Dedifferentiated amniotic fluid mesenchymal stem cell (primary cell): ENCODE measurements around the gene SERGEF.
A peak's percentile ranks its signal among the peaks of the same experiment; 100 is the strongest.

Source experiments
- DNase-seq: peaks from one replicate; pipeline ENCODE4 v3.0.0-alpha.2; 2016; ENCODE audit errors: extremely low spot score

Gene SERGEF

DNA sequence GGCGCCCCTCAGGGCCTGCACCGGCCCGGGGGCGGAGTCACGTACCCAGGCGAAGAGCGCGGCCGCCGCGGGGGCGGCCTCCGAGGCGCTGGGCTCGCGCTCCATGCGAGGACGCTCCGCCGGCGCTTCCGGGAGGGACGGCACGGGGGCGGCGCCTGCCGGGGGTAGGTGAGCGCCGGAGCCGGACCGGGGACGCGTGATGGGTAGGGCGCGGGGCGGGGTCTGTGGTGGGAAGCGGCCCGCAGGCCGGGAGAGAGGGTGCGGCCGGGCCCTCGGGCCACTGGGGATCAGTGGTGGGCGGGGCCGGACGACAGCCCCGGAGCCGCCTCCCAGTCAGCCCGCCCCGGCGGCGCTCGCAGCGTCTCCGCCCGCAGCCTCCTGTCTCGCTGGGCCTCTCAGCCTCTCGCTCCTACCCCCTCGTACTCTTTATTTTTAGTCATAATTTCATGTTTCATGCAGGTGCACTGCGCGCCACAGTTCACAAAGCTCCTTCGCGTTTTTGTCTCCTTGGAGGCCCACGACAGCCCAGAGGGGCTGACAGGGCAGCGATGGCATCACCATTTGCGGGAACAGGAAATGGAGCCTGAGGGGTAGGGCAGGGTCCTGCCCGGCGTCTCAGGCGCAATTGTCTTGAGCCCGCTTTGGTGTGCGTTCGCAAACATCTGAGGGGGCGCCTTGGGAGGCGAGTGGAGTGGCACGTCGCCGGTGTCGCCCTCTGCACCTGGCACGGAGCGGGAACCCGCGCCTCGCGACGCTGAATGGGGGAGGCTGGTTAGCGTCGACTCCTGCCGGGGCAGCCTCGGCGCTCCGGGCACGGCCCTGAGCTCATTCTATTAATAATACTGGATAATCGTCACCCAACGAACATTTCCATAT is at the start of gene SERGEF:
SERGEF (minus strand) TSS at position 142 of the 876 bp plus-strand sequence; CDS start at position 105, 37 bp downstream.
- peak; percentile 60 for DNase-seq

- DNase-seq = no peak
These were observed 48.5 kb upstream of the SERGEF start for GRCh38 chr11:18061351-18061750.

GRCh38 chr11:18056561-18057181 is 43.8 kb upstream of the SERGEF start:
- no peak for DNase-seq

DNA sequence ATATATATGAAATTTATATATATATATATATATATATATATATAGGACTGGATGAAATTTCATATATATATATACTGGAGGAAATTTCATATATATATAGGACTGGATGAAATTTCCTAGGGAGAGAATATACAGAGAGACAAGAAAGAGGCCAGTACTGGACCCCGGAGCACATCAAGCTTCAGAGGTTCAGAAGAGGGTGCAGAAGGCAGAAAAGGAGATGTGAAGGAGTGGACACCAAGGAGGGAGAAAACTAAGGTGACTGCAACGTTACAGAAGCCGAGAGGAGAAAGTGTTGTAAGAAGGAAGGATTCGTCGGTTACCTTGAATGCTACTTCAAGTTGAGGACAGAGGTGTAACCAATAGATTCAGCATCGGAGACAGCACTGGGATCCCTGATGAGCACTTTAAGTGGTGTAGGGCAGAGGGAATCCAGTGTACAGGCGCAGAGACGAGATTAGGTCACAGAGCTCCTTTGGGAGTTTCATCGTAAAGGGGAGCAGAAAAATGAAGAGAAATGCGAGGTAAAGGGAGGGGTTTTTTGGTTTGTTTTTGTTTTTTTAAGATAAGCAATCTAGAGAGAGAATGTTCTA is 41.8 kb upstream of the SERGEF start:
- DNase-seq = no peak

- no peak for DNase-seq
These were observed 38.0 kb upstream of the SERGEF start for GRCh38 chr11:18050848-18051247.

GRCh38 chr11:18046116-18046777 is 33.4 kb upstream of the SERGEF start, which contains the start of gene TPH1:
TSS of gene TPH1 (minus strand) at chr11:18046269. CDS start at chr11:18040762, 5,507 bp downstream.
- no peak for DNase-seq

GRCh38 chr11:18036456-18036855 is 23.6 kb upstream of the SERGEF start:
- DNase-seq = no peak

GRCh38 chr11:18027475-18027874 is 14.6 kb upstream of the SERGEF start:
- DNase-seq = no peak

GRCh38 chr11:18022419-18022818 is 9.6 kb upstream of the SERGEF start:
- DNase-seq = no peak

GRCh38 chr11:18019650-18020049 is 6.8 kb upstream of the SERGEF start:
- DNase-seq = no peak

GRCh38 chr11:18016789-18017188 is 3.9 kb upstream of the SERGEF start:
- DNase-seq = no peak

DNA sequence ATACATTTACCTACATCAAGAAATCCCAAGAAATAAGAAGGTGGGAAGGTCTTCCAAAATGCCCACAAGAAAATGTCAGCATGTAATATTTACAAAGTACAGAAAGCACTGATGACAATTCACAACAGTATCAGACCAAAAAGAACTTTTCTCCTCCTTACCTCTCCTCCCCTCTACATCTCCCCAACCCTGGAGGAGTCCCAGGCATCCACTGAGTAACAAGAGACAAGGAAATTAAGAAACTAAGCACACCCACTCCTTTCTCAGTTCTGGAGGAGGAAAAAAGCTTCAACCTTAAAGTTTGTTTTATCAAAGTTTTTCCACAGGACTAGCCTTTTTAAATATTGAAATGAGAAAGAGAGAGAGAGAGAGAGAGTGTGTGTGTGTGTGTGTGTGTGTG is 2.0 kb upstream of the SERGEF start:
- DNase-seq = no peak

GRCh38 chr11:18013790-18014507 is 1.1 kb upstream of the SERGEF start:
- no peak for DNase-seq

DNA sequence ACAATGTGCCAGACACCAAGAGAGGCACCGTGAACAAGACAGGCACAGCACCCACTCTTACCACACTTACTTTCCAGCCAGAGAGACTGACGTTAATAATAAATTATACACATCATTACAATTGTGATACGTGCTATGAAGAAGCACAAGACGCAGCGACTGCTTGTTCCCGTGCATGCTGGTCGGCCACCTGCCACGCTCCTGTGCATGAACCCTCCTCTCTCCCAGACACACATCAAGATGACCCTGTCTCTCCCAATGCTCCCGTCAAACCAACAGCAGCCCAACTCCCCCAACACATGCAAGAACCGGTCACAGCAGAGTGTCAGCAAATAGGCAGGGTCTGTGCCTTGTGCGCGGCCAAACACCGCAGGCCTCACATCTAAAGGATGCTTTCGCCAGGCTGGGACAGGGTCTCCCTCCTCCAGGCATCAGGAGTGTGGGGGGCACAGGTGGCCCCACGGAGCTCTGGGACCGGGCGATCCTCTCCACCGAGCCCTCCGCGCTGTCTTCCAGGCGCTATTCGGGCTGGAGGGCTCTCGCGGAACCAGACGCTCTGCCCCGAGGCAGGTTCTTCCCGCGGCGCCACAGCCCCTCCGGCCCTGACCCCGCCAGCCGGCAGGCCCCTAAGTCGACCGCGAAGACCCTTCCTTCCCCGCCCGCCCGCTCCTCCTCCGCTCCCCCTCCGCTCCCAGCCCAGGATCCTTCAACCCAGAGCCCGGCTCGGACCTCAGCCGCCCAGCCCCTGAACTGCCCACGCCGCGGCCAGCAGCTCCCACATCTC is 533 bp downstream of the SERGEF start:
- DNase-seq = no peak

DNA sequence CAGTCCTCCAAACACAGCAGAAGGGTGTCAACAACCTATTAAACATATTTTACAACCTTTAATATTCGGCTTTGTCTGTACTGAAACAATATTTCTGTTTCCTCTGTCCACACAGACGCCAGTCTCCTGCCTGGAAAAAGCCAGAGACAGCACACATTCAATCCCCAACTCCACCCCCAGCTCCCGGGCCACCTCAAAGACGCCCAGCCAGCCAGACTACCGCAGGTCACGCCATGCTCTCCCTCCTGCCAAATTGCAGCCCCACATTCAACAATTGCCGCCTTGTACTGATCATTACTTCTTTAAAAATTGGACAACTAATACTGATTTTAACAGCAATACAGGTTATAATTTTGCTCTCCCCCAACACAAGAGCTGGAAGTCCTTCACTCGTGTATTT is 1.2 kb downstream of the SERGEF start:
- no peak for DNase-seq

DNA sequence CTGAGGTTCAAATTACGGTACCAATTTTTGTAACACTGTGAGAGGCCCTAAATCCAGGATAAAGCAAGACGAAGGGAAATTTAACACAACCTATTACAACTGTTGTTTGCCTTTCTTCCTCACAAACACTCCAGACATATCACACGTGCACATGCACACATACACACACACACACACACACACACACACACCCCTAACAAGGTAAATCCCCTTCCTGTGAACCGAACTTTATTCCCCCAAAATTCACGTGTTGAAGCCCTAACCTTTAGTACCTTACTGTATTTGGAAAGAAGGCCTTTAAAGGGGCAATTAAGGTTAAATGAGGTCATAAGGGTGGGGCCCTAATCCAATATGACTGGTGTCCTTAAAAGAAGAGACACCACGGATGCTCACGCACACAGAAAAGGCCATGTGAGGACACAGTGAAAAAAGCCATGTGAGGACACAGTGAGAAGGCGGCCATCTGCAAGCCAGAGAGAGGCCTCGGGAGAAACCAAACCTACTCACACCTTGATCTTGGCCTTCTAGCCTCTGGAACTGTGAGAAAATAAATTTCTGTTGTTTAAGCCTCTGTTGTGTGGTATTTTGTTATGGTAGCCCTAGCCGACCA is 1.8 kb downstream of the SERGEF start:
- no peak for DNase-seq

- DNase-seq = no peak
These were observed 2.7 kb downstream of the SERGEF start for GRCh38 chr11:18010121-18010670.

DNA sequence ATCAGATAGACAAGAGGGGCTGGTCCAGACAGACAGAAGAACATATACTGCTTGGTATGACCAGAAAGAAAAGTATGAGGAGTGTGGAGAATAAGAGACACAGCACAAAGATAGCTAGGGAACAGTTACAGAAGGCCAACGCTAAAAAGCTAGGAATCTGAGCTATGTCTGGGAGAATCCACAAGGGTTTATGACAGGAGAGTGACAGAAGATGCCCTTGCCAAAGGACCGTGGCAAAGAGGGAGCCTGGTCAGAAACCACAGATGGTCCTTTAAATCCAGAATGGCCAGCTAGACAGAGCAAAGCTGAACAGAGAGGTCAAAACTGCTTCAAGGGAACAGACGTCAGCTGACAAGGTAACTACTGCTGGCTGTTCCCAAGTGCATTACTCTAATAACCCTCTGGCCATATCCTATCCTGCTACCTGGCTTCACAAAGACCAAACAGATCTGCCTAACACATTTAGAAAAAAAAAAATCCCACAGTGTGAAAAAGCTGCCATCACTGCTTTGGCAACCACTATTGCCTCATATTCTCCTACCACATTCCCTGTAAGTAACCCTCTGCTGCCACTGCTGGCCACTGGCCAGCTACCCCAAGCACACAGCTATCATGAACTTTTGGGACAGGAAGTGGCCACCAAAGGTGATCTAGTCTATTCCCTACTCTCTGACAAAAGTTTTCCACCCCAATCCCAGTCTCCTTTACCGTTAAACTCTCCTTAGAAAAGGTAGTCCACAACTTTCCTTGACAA is 7.3 kb downstream of the SERGEF start:
- DNase-seq = no peak

GRCh38 chr11:18001191-18001590 is 11.7 kb downstream of the SERGEF start:
- DNase-seq = no peak
